HG03064 (cell line): ENCODE measurements around the gene AMER3.
"Not testable (repeated sequence)": the region's sequence is repeated elsewhere in the genome, so short reads cannot be mapped to it uniquely, and the experiment has no call there.

ENCODE experiments used
- ATAC-seq: cut with Tn5 transposase; IDR thresholded peaks from one replicate; pipeline ENCODE4 v1.9.1; 2021; ENCODE audit warnings: low read depth; ENCODE audit not compliant: unreplicated experiment

The AMER3 gene

GRCh38 chr2:130755256-130756052, at the start of gene AMER3:
Gene AMER3 (plus strand): TSS chr2:130755540. CDS start chr2:130762073, 6,533 bp downstream.
- no peak for ATAC-seq

- ATAC-seq = not testable (repeated sequence)
Measured at GRCh38 chr2:130714795-130715194, 40.5 kb upstream of the AMER3 start.

- no peak for ATAC-seq
Measured at GRCh38 chr2:130720036-130720435, 35.3 kb upstream of the AMER3 start.

GRCh38 chr2:130720528-130720927, 34.8 kb upstream of the AMER3 start:
- no peak for ATAC-seq

GRCh38 chr2:130724455-130724854, 30.9 kb upstream of the AMER3 start:
- no peak for ATAC-seq

GRCh38 chr2:130726614-130727180, 28.6 kb upstream of the AMER3 start:
- ATAC-seq = no peak

GRCh38 chr2:130727286-130727924, 27.9 kb upstream of the AMER3 start:
- ATAC-seq = peak; percentile 92

- ATAC-seq = peak; percentile 20
Measured at GRCh38 chr2:130728007-130728454, 27.3 kb upstream of the AMER3 start.

GRCh38 chr2:130728549-130729316, 26.6 kb upstream of the AMER3 start, which contains the start of gene GPR148:
Gene GPR148 (plus strand): TSS chr2:130729070. CDS start chr2:130729152, 82 bp downstream.
- ATAC-seq = no peak

GRCh38 chr2:130729322-130730299, 25.7 kb upstream of the AMER3 start:
- no peak for ATAC-seq

- not testable (repeated sequence) for ATAC-seq
Measured at GRCh38 chr2:130732257-130732656, 23.1 kb upstream of the AMER3 start.

- ATAC-seq = no peak
Measured at GRCh38 chr2:130735200-130735599, 20.1 kb upstream of the AMER3 start.

GRCh38 chr2:130736487-130736886, 18.9 kb upstream of the AMER3 start:
- no peak for ATAC-seq

GRCh38 chr2:130737592-130737991, 17.7 kb upstream of the AMER3 start:
- no peak for ATAC-seq

- no peak for ATAC-seq
Measured at GRCh38 chr2:130740671-130741070, 14.7 kb upstream of the AMER3 start.

- no peak for ATAC-seq
Measured at GRCh38 chr2:130743278-130743677, 12.1 kb upstream of the AMER3 start.

GRCh38 chr2:130744287-130745117, 10.8 kb upstream of the AMER3 start:
- ATAC-seq = no peak

GRCh38 chr2:130749078-130749477, 6.3 kb upstream of the AMER3 start:
- no peak for ATAC-seq

- no peak for ATAC-seq
Measured at GRCh38 chr2:130749641-130750040, 5.7 kb upstream of the AMER3 start.
